Astrocyte of the spinal cord (primary cell): ENCODE measurements around the gene SYTL4.

Experiments
- DNase-seq: peaks from one replicate; pipeline ENCODE4 v3.0.0; 2011; ENCODE audit warnings: low read depth, low spot score
- H3K4me3 ChIP-seq: 2 replicates; pipeline ENCODE4 v1.5.1; 2011; ENCODE audit warnings: low read depth, mild to moderate bottlenecking, low read length, moderate library complexity
- CTCF ChIP-seq: IDR thresholded peaks from 2 replicates; pipeline ENCODE4 v1.5.1; 2012; ENCODE audit warnings: low read depth, mild to moderate bottlenecking, low read length, inconsistent platforms
- in situ Hi-C: cut with HindIII; loops from 2 replicates; pipeline ENCODE4 v1.10.0; 2017; ENCODE audit warnings: low sequenced_read_pairs

The SYTL4 gene

DNA sequence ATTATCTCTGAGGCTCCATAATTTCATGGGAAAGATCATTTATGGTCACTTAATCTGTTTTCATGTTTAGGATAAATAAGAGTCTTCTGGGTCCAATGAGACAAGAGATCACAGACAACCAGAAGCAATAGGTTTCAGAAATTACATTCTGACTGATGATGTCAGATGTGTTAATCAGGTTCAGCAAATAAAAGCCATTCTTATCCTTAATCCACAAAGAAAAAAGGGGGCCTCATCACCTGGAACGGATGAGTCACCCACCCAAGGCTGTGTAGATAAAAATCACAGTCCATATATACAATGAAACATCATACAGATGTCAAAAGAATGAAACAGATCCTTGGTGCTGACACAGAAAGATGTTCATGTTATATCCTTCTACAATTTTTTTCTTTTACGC, 36.6 kb downstream of the SYTL4 start:
- in situ Hi-C loops: no loop called here
- no peak for TF ChIP-seq CTCF
- DNase-seq: no peak
- H3K4me3 ChIP-seq: no peak overlapping the region

DNA sequence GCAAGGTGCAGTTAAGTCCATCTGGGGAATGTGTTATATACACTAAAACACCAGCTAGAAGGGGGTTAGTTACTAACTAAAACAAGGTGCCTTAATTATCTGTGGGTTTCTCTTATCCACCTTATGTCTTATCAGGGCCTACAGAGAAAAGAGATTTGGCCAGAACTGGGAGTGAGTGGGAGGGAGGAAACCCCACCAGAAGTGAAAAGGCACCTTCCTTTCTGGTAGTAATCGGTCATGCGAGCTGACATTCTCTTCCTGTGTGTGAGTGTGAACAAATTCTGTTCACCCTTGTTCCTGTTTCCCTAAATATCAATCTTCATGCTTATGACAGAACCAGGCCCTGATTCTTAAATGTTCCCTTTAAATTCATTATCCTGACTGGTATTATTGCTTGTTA, 44.4 kb downstream of the SYTL4 start:
- no peak for TF ChIP-seq CTCF
- no peak for DNase-seq
- no peak overlapping the region for H3K4me3 ChIP-seq
- in situ Hi-C loops: no loop called here

GRCh38 chrX:100687128-100687527, 44.8 kb downstream of the SYTL4 start:
- in situ Hi-C loops: no loop called here
- no peak overlapping the region for H3K4me3 ChIP-seq
- no peak for TF ChIP-seq CTCF
- no peak for DNase-seq

DNA sequence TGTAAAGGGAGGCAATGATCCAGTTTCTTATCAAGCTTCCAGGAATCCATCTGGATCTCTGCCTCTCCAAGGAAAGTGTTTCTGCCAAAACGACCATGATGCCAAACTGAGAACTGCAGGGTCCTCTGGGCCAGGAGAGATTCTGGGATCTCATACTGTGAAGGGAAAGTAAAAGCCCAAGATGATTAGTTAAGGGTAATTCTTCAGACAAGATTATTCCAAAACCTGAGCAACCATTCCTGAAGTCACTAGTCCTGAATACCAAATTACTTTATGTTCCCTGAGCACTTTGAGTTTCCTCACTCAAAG, 46.0 kb downstream of the SYTL4 start:
- in situ Hi-C loops: no loop called here
- no peak for TF ChIP-seq CTCF
- DNase-seq: no peak
- H3K4me3 ChIP-seq: no peak overlapping the region

DNA sequence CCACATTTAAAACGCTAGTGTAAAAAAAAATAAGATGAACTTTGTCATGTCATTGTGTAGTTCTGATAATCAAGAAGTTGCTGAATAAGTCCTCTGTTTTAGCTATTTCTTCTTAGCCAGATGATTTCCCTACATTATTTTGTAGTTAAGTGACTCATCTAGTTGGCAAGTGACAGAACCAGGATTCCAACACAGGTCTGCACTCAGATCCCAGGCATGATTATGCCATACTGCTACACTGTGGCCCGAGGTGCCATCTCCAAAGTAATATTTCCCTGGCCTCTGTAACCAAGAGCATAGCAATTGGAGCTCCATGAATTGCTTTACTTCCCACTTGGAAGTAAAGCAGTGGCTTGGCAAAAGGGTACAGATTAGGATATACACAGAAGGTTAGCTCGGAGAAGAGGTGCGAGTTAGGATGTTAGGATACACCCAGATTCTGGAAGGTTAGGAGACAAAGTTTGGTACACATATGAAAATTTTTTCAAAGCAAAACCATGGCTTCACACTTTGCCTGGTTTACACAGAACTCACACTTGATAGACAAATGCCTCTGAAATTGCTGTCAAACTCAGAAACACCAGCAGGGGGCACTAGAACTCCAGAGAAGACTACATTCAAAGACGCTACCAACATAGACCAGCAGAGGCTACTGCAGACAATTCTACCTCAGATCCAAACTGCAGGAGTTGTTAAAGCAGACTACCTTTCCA, 46.5 kb downstream of the SYTL4 start:
- peak; percentile 78 for DNase-seq
- TF ChIP-seq CTCF: peak; percentile 77
- in situ Hi-C loops: no loop called here
- no peak overlapping the region for H3K4me3 ChIP-seq

GRCh38 chrX:100682939-100683338, 49.0 kb downstream of the SYTL4 start:
- DNase-seq: no peak
- H3K4me3 ChIP-seq: no peak overlapping the region
- in situ Hi-C loops: no loop called here
- TF ChIP-seq CTCF: no peak

DNA sequence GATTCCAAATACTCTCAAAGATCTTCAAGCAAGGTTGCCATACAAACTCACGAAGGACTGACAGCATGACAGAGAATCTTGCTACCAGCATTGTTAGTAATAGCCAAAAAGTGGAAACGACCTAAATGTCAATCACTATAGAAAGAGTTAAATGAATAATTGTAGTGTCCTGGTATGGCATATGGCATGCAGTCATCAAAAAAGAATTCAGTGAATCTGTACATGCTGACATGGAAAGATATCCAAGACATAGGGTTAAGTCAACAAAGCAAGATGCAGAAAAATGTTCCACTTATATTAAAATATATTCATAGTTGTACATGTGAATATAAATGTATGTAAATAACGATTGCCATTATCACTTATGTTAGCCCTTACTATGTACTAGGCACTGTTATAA, 50.3 kb downstream of the SYTL4 start:
- no peak overlapping the region for H3K4me3 ChIP-seq
- in situ Hi-C loops: no loop called here
- peak; percentile 8 for DNase-seq
- TF ChIP-seq CTCF: no peak
